GM21529 (cell line): ENCODE results near the gene GPC5.

Experiments used
- ATAC-seq: cut with Tn5 transposase; IDR thresholded peaks from one replicate; pipeline ENCODE4 v1.9.1; 2021; ENCODE audit not compliant: unreplicated experiment

The GPC5 gene

GRCh38 chr13:91586609-91587008, 188.2 kb downstream of the GPC5 start:
- no peak for ATAC-seq

GRCh38 chr13:91588541-91588940, 190.1 kb downstream of the GPC5 start:
- ATAC-seq = no peak

- ATAC-seq = no peak
Observed at GRCh38 chr13:91592056-91593014, 193.9 kb downstream of the GPC5 start.

GRCh38 chr13:91593456-91593855, 195.0 kb downstream of the GPC5 start:
- no peak for ATAC-seq

GRCh38 chr13:91594061-91594460, 195.6 kb downstream of the GPC5 start:
- no peak for ATAC-seq

- ATAC-seq = no peak
Observed at GRCh38 chr13:91595677-91596076, 197.3 kb downstream of the GPC5 start.

- ATAC-seq = no peak
Observed at GRCh38 chr13:91596842-91597241, 198.4 kb downstream of the GPC5 start.

GRCh38 chr13:91598655-91599054, 200.2 kb downstream of the GPC5 start:
- ATAC-seq = no peak

- no peak for ATAC-seq
Observed at GRCh38 chr13:91601273-91601672, 202.9 kb downstream of the GPC5 start.

GRCh38 chr13:91601807-91602206, 203.4 kb downstream of the GPC5 start:
- ATAC-seq = no peak

GRCh38 chr13:91609353-91609752, 210.9 kb downstream of the GPC5 start:
- ATAC-seq = no peak

GRCh38 chr13:91618315-91618714, 219.9 kb downstream of the GPC5 start:
- ATAC-seq = no peak

- ATAC-seq = no peak
Observed at GRCh38 chr13:91620670-91621141, 222.3 kb downstream of the GPC5 start.

- no peak for ATAC-seq
Observed at GRCh38 chr13:91621161-91621560, 222.7 kb downstream of the GPC5 start.

- no peak for ATAC-seq
Observed at GRCh38 chr13:91621963-91622362, 223.5 kb downstream of the GPC5 start.

GRCh38 chr13:91622778-91623550, 224.5 kb downstream of the GPC5 start:
- ATAC-seq = no peak

- no peak for ATAC-seq
Observed at GRCh38 chr13:91627952-91628739, 229.7 kb downstream of the GPC5 start.

GRCh38 chr13:91630946-91631345, 232.5 kb downstream of the GPC5 start:
- no peak for ATAC-seq

GRCh38 chr13:91632086-91632485, 233.7 kb downstream of the GPC5 start:
- no peak for ATAC-seq

GRCh38 chr13:91639330-91639729, 240.9 kb downstream of the GPC5 start:
- no peak for ATAC-seq

GRCh38 chr13:91643394-91643793, 245.0 kb downstream of the GPC5 start:
- ATAC-seq = no peak
